HepG2 (cell line): Measurements from ENCODE around the gene MIB2. TPM values are rescaled to one million over a fixed set of nuclear protein-coding genes. Genes with fewer than 3 reads are reported as not detected.

ENCODE experiments used
- ATM ChIP-seq: fragments of 450-650 bp; IDR thresholded peaks from 2 replicates; pipeline ENCODE4 v1.7.1; 2017; ENCODE audit warnings: mild to moderate bottlenecking, borderline replicate concordance
- IRF9 ChIP-seq: sonication (generic); formaldehyde crosslinking; IDR thresholded peaks from 2 replicates; pipeline ENCODE4 v1.8.0; 2022; ENCODE audit warnings: missing genetic modification reagents, mild to moderate bottlenecking, borderline replicate concordance
- JARID2 ChIP-seq: sonication (generic); formaldehyde crosslinking; IDR thresholded peaks from 2 replicates; pipeline ENCODE4 v1.8.1; 2023; ENCODE audit warnings: missing genetic modification reagents, inconsistent platforms; ENCODE audit not compliant: insufficient replicate concordance
- KAT2B ChIP-seq: fragments of 150-350 bp; IDR thresholded peaks from 2 replicates; pipeline ENCODE4 v1.6.1; 2014; ENCODE audit warnings: low read depth, low read length, borderline replicate concordance
- KAT7 ChIP-seq: IDR thresholded peaks from 2 replicates; pipeline ENCODE4 v1.6.1; 2018; ENCODE audit warnings: borderline replicate concordance, missing compliant biosample characterization
- KLF16 ChIP-seq, 2 experiments: sonication (generic) in 1 of 2; formaldehyde crosslinking in 1 of 2; IDR thresholded peaks; 2 replicates each; pipeline versions ENCODE4 v1.6.1 to v1.8.0; 2016 to 2023; ENCODE audit warnings: missing genetic modification reagents in 2 of 2, missing compliant biosample characterization in 1 of 2
- MED8 ChIP-seq: sonication (generic); formaldehyde crosslinking; IDR thresholded peaks from 2 replicates; pipeline ENCODE4 v1.8.1; 2023; ENCODE audit warnings: mild to moderate bottlenecking, missing genetic modification reagents; ENCODE audit not compliant: insufficient replicate concordance
- MTA1 ChIP-seq: sonication (generic); formaldehyde crosslinking; IDR thresholded peaks from 2 replicates; pipeline ENCODE4 v1.4.0; 2020; ENCODE audit warnings: missing genetic modification reagents, mild to moderate bottlenecking, borderline replicate concordance
- NFAT5 ChIP-seq: sonication (generic); formaldehyde crosslinking; IDR thresholded peaks from 2 replicates; pipeline ENCODE4 v1.4.0; 2020; ENCODE audit warnings: missing genetic modification reagents
- NFE2L1 ChIP-seq: sonication (generic); formaldehyde crosslinking; IDR thresholded peaks from 2 replicates; pipeline ENCODE4 v1.4.0; 2020; ENCODE audit warnings: missing genetic modification reagents, mild to moderate bottlenecking, borderline replicate concordance
- NFIC ChIP-seq: IDR thresholded peaks from 2 replicates; pipeline ENCODE4 v1.6.1; 2012; ENCODE audit warnings: mild to moderate bottlenecking, low read length, inconsistent platforms
- PITX1 ChIP-seq: sonication (generic); formaldehyde crosslinking; IDR thresholded peaks from 2 replicates; pipeline ENCODE4 v1.5.1; 2020; ENCODE audit warnings: mild to moderate bottlenecking, missing genetic modification reagents
- PLRG1 ChIP-seq: fragments of 450-650 bp; conservative IDR thresholded peaks from 2 replicates; pipeline ENCODE4 v1.6.1; 2016
- RFX3 ChIP-seq: IDR thresholded peaks from 2 replicates; pipeline ENCODE4 v1.6.1; 2016; ENCODE audit warnings: missing biosample characterization, missing genetic modification reagents
- SKIL ChIP-seq: sonication (generic); formaldehyde crosslinking; IDR thresholded peaks from 2 replicates; pipeline ENCODE4 v1.8.0; 2022; ENCODE audit warnings: missing genetic modification reagents, mild to moderate bottlenecking, moderate library complexity, borderline replicate concordance
- SOX5 ChIP-seq: IDR thresholded peaks from 2 replicates; pipeline ENCODE4 v1.6.1; 2016; ENCODE audit warnings: borderline replicate concordance
- ZBTB21 ChIP-seq: sonication (generic); formaldehyde crosslinking; IDR thresholded peaks from 2 replicates; pipeline ENCODE4 v1.4.0; 2020; ENCODE audit warnings: missing genetic modification reagents
- ZNF33A ChIP-seq: sonication (generic); formaldehyde crosslinking; IDR thresholded peaks from 2 replicates; pipeline ENCODE4 v1.5.1; 2020; ENCODE audit warnings: missing genetic modification reagents, mild to moderate bottlenecking, moderate library complexity, borderline replicate concordance
- ZNF350 ChIP-seq: sonication (generic); formaldehyde crosslinking; IDR thresholded peaks from 2 replicates; pipeline ENCODE4 v1.4.0; 2020; ENCODE audit warnings: mild to moderate bottlenecking, low read depth, missing genetic modification reagents, borderline replicate concordance
- ZNF564 ChIP-seq: sonication (generic); formaldehyde crosslinking; IDR thresholded peaks from 2 replicates; pipeline ENCODE4 v1.8.1; 2023; ENCODE audit warnings: mild to moderate bottlenecking, missing genetic modification reagents
- ZSCAN20 ChIP-seq: sonication (generic); formaldehyde crosslinking; IDR thresholded peaks from 2 replicates; pipeline ENCODE4 v1.4.0; 2020; ENCODE audit warnings: missing genetic modification reagents, mild to moderate bottlenecking, borderline replicate concordance
- ZSCAN21 ChIP-seq: sonication (generic); formaldehyde crosslinking; IDR thresholded peaks from 2 replicates; pipeline ENCODE4 v1.8.0; 2022; ENCODE audit warnings: mild to moderate bottlenecking, missing genetic modification reagents, moderate library complexity, borderline replicate concordance
- polyA plus RNA-seq, 8 experiments: library from polyadenylated mRNA; depleted of rRNA in 3 of 8; stranded (reverse) in 7 of 8; unstranded in 1 of 8; fragments of >200 nt; fragmentation: Illumina TruSeq in 4 of 8; extraction: Trizol in 4 of 8; gene quantifications; 2 replicates each; pipeline versions ENCODE4 v1.2.1 to v1.2.3, GENCODE V29; 2011 to 2016; ENCODE audit warnings: low read depth in 4 of 8, missing spikeins in 1 of 8, mixed read lengths in 1 of 8; ENCODE audit not compliant: insufficient read depth in 1 of 8
- total RNA-seq, 5 experiments: library from RNA; depleted of rRNA; stranded (reverse); fragments of >200 nt; fragmentation: Illumina TruSeq; extraction: Trizol; gene quantifications; 2 replicates each; pipeline ENCODE4 v1.2.3, GENCODE V29; 2016; ENCODE audit warnings: low read depth in 1 of 5

MIB2 gene
- total and polyA plus RNA-seq, 2 of the 13 experiments (the other 11 are each of a cell fraction or from before 2014, with no cell fraction given), result 19.9 to 30.4 TPM

GRCh38 chr1:1599030-1599934 lies 16.0 kb upstream of the MIB2 start (continued):
- TF ChIP-seq SKIL (CRISPR knock-in tag) (no peak), KLF16 (CRISPR knock-in tag; IDR thresholded peaks at IDR 0.05) (no peak), ATM (no peak), ZNF33A (CRISPR knock-in tag) (no peak), ZSCAN20 (CRISPR knock-in tag) (no peak), MED8 (no peak), NFIC (no peak), NFAT5 (CRISPR knock-in tag) (no peak), ZNF350 (CRISPR knock-in tag) (no peak), ZSCAN21 (CRISPR knock-in tag) (0 out of 2 replicates have a peak, but pooled peaks have one; percentile 17), ZBTB21 (CRISPR knock-in tag) (no peak), MTA1 (CRISPR knock-in tag) (peak; percentile 44; the same call in 1 of the 2 replicates), SOX5 (CRISPR knock-in tag) (no peak), RFX3 (no peak), PLRG1 (no peak), IRF9 (CRISPR knock-in tag) (no peak), KAT7 (CRISPR knock-in tag) (no peak), NFE2L1 (CRISPR knock-in tag) (no peak), JARID2 (CRISPR knock-in tag) (no peak), ZNF564 (CRISPR knock-in tag) (no peak), KAT2B (no peak), PITX1 (CRISPR knock-in tag) (no peak)
